Gastrocnemius medialis (tissue), 4 donors: Measurements from ENCODE around the gene RNMT.

ENCODE experiments used
- POLR2A ChIP-seq, 2 donors: fragments of 450-650 bp; IDR thresholded peaks; one replicate each; pipeline ENCODE4 v1.6.1; 2017; ENCODE audit warnings: antibody characterized with exemption in 2 of 2, mild to moderate bottlenecking in 2 of 2, moderate library complexity in 2 of 2
- TF ChIP-seq, protein P1 (sequence below), 5 experiments: fragments of 450-650 bp in 3 of 5; fragments of 200-600 bp in 2 of 5; sonication (generic) in 2 of 5; IDR thresholded peaks in 4 of 5; conservative IDR thresholded peaks in 1 of 5; 1 replicate in 4 of 5; 2 replicates in 1 of 5; pipeline ENCODE4 v1.5.1; 2016 to 2019; ENCODE audit warnings: antibody characterized with exemption in 5 of 5, mild to moderate bottlenecking in 3 of 5, moderate library complexity in 3 of 5

DNA sequence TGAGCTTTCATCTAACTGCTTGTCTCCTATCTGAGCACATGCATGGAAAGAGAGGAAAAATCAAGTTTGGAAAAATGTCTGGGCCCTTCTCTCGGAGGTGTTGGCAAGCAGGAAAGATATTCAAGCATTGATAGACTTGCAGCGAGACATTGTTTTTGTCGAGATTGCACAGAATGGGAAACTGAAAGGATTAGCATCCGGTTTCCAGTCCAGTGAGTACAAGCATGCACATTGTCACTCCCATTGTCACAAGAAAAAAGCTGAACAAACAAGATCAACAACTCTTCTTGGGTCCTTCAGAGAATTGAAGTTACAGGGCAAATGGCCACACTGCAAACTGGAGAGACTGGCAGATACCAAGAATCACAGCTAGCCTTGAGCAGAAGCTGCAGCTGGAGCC, 77.8 kb downstream of the RNMT start:
- TF ChIP-seq POLR2A (IDR thresholded peaks at IDR 0.05): no peak
- TF ChIP-seq, protein P1, sequence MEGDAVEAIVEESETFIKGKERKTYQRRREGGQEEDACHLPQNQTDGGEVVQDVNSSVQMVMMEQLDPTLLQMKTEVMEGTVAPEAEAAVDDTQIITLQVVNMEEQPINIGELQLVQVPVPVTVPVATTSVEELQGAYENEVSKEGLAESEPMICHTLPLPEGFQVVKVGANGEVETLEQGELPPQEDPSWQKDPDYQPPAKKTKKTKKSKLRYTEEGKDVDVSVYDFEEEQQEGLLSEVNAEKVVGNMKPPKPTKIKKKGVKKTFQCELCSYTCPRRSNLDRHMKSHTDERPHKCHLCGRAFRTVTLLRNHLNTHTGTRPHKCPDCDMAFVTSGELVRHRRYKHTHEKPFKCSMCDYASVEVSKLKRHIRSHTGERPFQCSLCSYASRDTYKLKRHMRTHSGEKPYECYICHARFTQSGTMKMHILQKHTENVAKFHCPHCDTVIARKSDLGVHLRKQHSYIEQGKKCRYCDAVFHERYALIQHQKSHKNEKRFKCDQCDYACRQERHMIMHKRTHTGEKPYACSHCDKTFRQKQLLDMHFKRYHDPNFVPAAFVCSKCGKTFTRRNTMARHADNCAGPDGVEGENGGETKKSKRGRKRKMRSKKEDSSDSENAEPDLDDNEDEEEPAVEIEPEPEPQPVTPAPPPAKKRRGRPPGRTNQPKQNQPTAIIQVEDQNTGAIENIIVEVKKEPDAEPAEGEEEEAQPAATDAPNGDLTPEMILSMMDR (IDR thresholded peaks at IDR 0.05 in 4 of 5, conservative IDR thresholded peaks at IDR 0.05 in 1 of 5): no peak
